GM18505 (cell line): ENCODE measurements around the gene RPS21.

Source experiments
- ATAC-seq: cut with Tn5 transposase; IDR thresholded peaks from one replicate; pipeline ENCODE4 v1.9.1; 2021; ENCODE audit not compliant: unreplicated experiment
- POLR2A ChIP-seq: IDR thresholded peaks from 4 replicates; pipeline ENCODE4 v1.6.1; 2011; ENCODE audit warnings: borderline replicate concordance; ENCODE audit not compliant: insufficient read depth, insufficient read length; ENCODE audit errors: extremely low read depth

Gene RPS21

GRCh38 chr20:62386383-62387218, at the start of gene RPS21:
Gene RPS21, plus strand, starts transcription at chr20:62387103. Its CDS starts 236 bp downstream, at chr20:62387339.
- ATAC-seq, result peak; percentile 68
- TF ChIP-seq POLR2A, result peak; percentile 94

- no peak for ATAC-seq
These were observed 49.2 kb upstream of the RPS21 start for GRCh38 chr20:62337558-62338293.

GRCh38 chr20:62338294-62338620, 48.6 kb upstream of the RPS21 start:
- TF ChIP-seq POLR2A, result no peak
- ATAC-seq, result no peak

More at GRCh38 chr20:62337558-62338293, 49.2 kb upstream of the RPS21 start:
- TF ChIP-seq POLR2A, result no peak

- peak; percentile 59 for TF ChIP-seq POLR2A
- ATAC-seq, result peak; percentile 56
These were observed 47.2 kb upstream of the RPS21 start for GRCh38 chr20:62339647-62340062.

GRCh38 chr20:62342910-62343309, 44.0 kb upstream of the RPS21 start:
- ATAC-seq, result no peak
- no peak for TF ChIP-seq POLR2A

GRCh38 chr20:62344092-62344491, 42.8 kb upstream of the RPS21 start:
- no peak for TF ChIP-seq POLR2A
- no peak for ATAC-seq

- ATAC-seq, result no peak
- TF ChIP-seq POLR2A, result no peak
These were observed 42.1 kb upstream of the RPS21 start for GRCh38 chr20:62344782-62345181.

GRCh38 chr20:62345681-62346370, 41.1 kb upstream of the RPS21 start:
- no peak for TF ChIP-seq POLR2A
- no peak for ATAC-seq

- ATAC-seq, result no peak
- TF ChIP-seq POLR2A, result no peak
These were observed 40.3 kb upstream of the RPS21 start for GRCh38 chr20:62346398-62347150.

- no peak for ATAC-seq
- TF ChIP-seq POLR2A, result no peak
These were observed 39.8 kb upstream of the RPS21 start for GRCh38 chr20:62347151-62347404.

- no peak for ATAC-seq
- no peak for TF ChIP-seq POLR2A
These were observed 39.5 kb upstream of the RPS21 start for GRCh38 chr20:62347445-62347844.

GRCh38 chr20:62348604-62349003, 38.3 kb upstream of the RPS21 start:
- ATAC-seq, result no peak
- TF ChIP-seq POLR2A, result no peak

GRCh38 chr20:62349556-62350097, 37.3 kb upstream of the RPS21 start:
- no peak for TF ChIP-seq POLR2A
- ATAC-seq, result no peak
